ENCODE results near the gene LRRTM4. TPM values are rescaled to one million over a fixed set of nuclear protein-coding genes. Genes with fewer than 3 reads are reported as not detected.

Gene LRRTM4
- total RNA-seq, 1 donor from 2014 or later, result 28.8 TPM

DNA sequence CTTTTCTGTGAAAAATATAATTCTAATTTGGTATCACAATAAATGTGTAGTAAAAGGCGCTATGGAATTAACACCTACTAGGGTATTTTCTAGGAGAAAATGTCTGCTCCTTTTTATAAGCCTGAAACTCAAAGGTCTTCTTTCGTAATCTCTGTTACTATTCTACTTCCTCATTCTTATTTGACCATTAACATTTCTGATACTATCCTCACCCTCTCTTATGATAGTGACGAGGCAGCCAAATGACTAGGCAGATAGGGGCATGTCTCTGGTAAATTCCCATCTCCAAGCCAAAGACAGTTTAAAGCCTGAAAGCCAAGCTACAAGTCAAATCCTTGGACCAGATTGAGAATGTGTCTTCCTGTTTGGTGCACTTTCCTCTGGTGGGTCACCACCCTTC, 251.7 kb downstream of the LRRTM4 start:
- no peak overlapping the region for H3K4me3 Mint-ChIP-seq
- H3K27ac Mint-ChIP-seq, result no peak overlapping the region
- peaks cover 13% of the 10 kb centered on the region for H3K9me3 Mint-ChIP-seq
- H3K36me3 Mint-ChIP-seq, result no peaks in the 10 kb centered on the region
- DNase-seq (ENCODE audit: low spot score in 2 of 2, unreplicated experiment in 2 of 2), result no peak
- TF ChIP-seq, protein P1, sequence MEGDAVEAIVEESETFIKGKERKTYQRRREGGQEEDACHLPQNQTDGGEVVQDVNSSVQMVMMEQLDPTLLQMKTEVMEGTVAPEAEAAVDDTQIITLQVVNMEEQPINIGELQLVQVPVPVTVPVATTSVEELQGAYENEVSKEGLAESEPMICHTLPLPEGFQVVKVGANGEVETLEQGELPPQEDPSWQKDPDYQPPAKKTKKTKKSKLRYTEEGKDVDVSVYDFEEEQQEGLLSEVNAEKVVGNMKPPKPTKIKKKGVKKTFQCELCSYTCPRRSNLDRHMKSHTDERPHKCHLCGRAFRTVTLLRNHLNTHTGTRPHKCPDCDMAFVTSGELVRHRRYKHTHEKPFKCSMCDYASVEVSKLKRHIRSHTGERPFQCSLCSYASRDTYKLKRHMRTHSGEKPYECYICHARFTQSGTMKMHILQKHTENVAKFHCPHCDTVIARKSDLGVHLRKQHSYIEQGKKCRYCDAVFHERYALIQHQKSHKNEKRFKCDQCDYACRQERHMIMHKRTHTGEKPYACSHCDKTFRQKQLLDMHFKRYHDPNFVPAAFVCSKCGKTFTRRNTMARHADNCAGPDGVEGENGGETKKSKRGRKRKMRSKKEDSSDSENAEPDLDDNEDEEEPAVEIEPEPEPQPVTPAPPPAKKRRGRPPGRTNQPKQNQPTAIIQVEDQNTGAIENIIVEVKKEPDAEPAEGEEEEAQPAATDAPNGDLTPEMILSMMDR (IDR thresholded peaks at IDR 0.05; ENCODE audit: unreplicated experiment), result no peak
- H3K4me1 Mint-ChIP-seq, result peaks cover 10% of the 10 kb centered on the region
- no peaks in the 10 kb centered on the region for H3K27me3 Mint-ChIP-seq (ENCODE audit: low read depth)

DNA sequence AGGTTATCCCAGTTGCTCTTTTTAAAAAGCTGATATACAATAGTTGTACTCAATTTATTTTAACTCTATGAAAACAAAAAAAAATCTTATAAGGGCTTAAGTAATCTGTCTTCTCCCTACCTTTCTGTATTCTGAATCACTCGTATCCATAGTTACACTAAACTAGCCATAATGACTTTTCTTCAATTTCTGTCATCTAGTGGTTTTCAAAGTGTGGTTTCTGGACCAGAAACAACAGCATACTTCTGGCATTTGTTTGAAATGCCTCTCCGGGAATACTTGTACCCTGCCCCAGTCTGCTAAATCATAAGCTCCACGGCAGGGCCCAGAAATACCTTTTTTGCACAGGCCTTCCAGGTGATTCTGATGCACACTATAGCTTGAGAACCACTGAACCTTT, 253.6 kb downstream of the LRRTM4 start:
- DNase-seq (ENCODE audit: low spot score in 2 of 2, unreplicated experiment in 2 of 2), result no peak

DNA sequence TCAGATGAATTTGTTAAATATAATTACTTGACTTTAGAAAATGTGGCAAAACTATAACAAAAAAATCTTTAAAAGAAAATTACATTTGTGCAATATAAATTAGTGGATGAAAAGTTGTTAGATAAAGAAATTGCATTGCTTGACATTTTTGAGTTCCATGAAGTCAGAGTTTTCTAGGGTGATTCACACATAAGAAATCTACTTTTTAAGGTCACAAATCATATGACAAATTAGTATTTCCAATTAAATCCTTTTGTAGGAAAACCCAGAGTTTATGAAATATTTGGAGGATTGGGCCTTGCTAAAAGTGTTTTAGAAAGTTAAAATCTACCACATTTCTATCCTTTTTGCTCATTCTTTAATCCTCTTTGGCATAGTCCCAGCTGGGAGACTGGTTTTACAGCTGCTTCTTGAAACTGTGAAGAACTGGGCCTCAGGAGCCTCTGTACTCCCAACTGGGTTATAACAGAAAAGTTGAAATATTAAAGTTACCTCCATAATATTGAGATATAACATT, 289.2 kb downstream of the LRRTM4 start:
- H3K36me3 Mint-ChIP-seq, result peaks cover 8% of the 10 kb centered on the region
- TF ChIP-seq, protein P1 (IDR thresholded peaks at IDR 0.05; ENCODE audit: unreplicated experiment), result no peak
- no peak for DNase-seq (ENCODE audit: low spot score in 2 of 2, unreplicated experiment in 2 of 2)
- no peak overlapping the region for H3K4me3 Mint-ChIP-seq
- no peak overlapping the region for H3K27ac Mint-ChIP-seq
- no peaks in the 10 kb centered on the region for H3K27me3 Mint-ChIP-seq (ENCODE audit: low read depth)
- H3K4me1 Mint-ChIP-seq, result peaks cover 22% of the 10 kb centered on the region
- peaks cover 22% of the 10 kb centered on the region for H3K9me3 Mint-ChIP-seq

More for the DNA sequence above, 253.6 kb downstream of the LRRTM4 start:
- Mint-ChIP-seq H3K9me3 (peaks cover 13% of the 10 kb centered on the region), H3K27ac (no peak overlapping the region), H3K4me3 (no peak overlapping the region), H3K36me3 (no peaks in the 10 kb centered on the region), H3K27me3 (ENCODE audit: low read depth) (no peaks in the 10 kb centered on the region), H3K4me1 (peaks cover 10% of the 10 kb centered on the region)
- TF ChIP-seq, protein P1 (IDR thresholded peaks at IDR 0.05; ENCODE audit: unreplicated experiment), result no peak

DNA sequence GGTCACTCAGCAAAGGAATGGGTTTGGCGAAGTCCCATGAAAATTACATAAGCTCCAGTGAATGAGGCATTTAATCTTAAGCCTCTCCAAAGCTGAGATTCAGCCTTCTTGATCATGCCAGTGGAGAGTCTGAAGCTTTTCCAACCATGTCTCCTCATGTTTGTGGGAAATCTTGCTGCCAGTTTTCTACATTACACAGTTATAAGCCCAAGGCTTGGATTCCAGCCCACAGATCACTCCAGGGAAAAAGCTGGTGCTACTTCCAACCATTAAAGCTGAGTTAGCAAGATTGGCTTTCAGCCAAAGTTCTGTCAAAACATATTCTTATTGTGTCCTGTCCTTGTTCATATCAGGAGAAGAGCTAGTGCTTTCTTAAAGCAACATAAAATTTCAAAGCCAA, 293.8 kb downstream of the LRRTM4 start:
- peaks cover 3% of the 10 kb centered on the region for H3K9me3 Mint-ChIP-seq
- peak in 1 of 2 experiments; percentile 38 for DNase-seq (ENCODE audit: low spot score in 2 of 2, unreplicated experiment in 2 of 2)
- H3K4me3 Mint-ChIP-seq, result no peak overlapping the region
- peaks cover 2% of the 10 kb centered on the region for H3K36me3 Mint-ChIP-seq
- H3K27me3 Mint-ChIP-seq (ENCODE audit: low read depth), result no peaks in the 10 kb centered on the region
- peak overlapping the region; percentile 73 for H3K27ac Mint-ChIP-seq
- peaks cover 28% of the 10 kb centered on the region for H3K4me1 Mint-ChIP-seq
- TF ChIP-seq, protein P1 (IDR thresholded peaks at IDR 0.05; ENCODE audit: unreplicated experiment), result no peak

DNA sequence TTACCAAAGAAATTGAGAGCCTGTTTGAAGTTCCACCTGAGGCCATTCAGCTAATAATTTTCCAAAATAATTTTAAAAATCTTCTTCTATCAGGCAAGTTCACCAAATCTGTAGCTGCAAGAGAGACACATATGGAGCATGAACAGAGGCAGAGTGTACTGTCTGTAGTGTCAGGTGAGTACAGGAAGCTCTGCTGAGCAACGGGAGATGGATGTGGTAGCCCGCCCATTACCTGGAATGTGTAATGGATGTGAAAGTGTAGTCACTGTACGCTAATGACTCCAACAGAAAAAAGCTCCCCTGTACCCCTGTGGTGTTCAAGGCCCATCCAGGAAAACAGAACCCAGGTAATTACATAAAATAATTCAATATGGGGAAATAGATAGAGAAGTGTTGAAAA, 311.5 kb downstream of the LRRTM4 start:
- Mint-ChIP-seq H3K27ac (no peak overlapping the region), H3K4me3 (no peak overlapping the region), H3K4me1 (no peaks in the 10 kb centered on the region), H3K36me3 (no peaks in the 10 kb centered on the region), H3K9me3 (no peaks in the 10 kb centered on the region), H3K27me3 (ENCODE audit: low read depth) (no peaks in the 10 kb centered on the region)
- TF ChIP-seq, protein P1 (IDR thresholded peaks at IDR 0.05; ENCODE audit: unreplicated experiment), result no peak
- DNase-seq (ENCODE audit: low spot score in 2 of 2, unreplicated experiment in 2 of 2), result no peak

DNA sequence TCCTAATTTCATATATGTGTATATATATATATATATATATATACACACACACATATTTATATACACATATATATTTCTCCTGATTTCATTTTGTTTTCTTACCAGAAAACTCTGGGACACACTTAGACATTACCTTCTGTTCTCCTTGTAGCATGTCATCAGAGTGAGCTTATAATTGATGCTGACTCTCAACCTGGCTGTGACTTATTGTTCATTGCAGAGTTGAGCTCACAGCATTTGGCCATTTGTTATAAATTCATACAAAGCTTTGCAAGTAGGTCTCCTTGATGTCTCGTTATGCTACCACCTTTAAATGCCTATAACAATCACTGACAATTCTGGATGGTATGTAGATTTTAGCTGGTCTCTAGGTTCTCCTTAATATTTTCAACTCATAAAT, 314.8 kb downstream of the LRRTM4 start:
- no peaks in the 10 kb centered on the region for H3K4me1 Mint-ChIP-seq
- H3K9me3 Mint-ChIP-seq, result no peaks in the 10 kb centered on the region
- no peaks in the 10 kb centered on the region for H3K27me3 Mint-ChIP-seq (ENCODE audit: low read depth)
- no peak for DNase-seq (ENCODE audit: low spot score in 2 of 2, unreplicated experiment in 2 of 2)
- TF ChIP-seq, protein P1 (IDR thresholded peaks at IDR 0.05; ENCODE audit: unreplicated experiment), result no peak
- H3K27ac Mint-ChIP-seq, result no peak overlapping the region
- H3K36me3 Mint-ChIP-seq, result peaks cover 2% of the 10 kb centered on the region
- H3K4me3 Mint-ChIP-seq, result no peak overlapping the region
